Retinal pigment epithelial cell (primary cell): ENCODE measurements around the gene SEMA3F.

Source experiments
- DNase-seq: peaks from one replicate; pipeline ENCODE4 v3.0.0-alpha.2; 2010; ENCODE audit warnings: low read depth
- H3K4me3 ChIP-seq: 2 replicates; pipeline ENCODE4 v1.5.1; 2011; ENCODE audit warnings: mild to moderate bottlenecking, low read length, control low read depth, moderate library complexity
- TF ChIP-seq, protein P1 (sequence below): conservative IDR thresholded peaks from 2 replicates; pipeline ENCODE4 v1.5.1; 2011; ENCODE audit warnings: low read depth, low read length, control low read depth, inconsistent platforms

SEMA3F gene

DNA sequence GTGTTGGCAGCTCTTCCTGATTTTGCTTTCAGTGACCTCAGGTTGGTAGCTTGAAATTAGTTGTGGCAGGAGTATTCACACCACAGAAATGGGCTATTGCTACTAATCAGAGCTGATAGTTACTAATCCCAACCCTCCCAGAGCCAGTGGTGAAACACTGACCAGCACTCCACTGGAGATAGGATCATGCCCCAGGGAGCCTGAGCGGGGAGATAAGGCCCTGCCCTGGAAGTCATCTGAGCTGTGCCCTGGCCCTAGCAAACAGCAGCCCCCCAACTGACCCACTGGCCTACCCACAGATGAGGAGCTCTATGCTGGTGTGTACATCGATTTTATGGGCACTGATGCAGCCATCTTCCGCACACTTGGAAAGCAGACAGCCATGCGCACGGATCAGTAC is 26.9 kb downstream of the SEMA3F start:
- no peak for DNase-seq
- H3K4me3 ChIP-seq = no peak overlapping the region
- TF ChIP-seq, protein P1, sequence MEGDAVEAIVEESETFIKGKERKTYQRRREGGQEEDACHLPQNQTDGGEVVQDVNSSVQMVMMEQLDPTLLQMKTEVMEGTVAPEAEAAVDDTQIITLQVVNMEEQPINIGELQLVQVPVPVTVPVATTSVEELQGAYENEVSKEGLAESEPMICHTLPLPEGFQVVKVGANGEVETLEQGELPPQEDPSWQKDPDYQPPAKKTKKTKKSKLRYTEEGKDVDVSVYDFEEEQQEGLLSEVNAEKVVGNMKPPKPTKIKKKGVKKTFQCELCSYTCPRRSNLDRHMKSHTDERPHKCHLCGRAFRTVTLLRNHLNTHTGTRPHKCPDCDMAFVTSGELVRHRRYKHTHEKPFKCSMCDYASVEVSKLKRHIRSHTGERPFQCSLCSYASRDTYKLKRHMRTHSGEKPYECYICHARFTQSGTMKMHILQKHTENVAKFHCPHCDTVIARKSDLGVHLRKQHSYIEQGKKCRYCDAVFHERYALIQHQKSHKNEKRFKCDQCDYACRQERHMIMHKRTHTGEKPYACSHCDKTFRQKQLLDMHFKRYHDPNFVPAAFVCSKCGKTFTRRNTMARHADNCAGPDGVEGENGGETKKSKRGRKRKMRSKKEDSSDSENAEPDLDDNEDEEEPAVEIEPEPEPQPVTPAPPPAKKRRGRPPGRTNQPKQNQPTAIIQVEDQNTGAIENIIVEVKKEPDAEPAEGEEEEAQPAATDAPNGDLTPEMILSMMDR = no peak

DNA sequence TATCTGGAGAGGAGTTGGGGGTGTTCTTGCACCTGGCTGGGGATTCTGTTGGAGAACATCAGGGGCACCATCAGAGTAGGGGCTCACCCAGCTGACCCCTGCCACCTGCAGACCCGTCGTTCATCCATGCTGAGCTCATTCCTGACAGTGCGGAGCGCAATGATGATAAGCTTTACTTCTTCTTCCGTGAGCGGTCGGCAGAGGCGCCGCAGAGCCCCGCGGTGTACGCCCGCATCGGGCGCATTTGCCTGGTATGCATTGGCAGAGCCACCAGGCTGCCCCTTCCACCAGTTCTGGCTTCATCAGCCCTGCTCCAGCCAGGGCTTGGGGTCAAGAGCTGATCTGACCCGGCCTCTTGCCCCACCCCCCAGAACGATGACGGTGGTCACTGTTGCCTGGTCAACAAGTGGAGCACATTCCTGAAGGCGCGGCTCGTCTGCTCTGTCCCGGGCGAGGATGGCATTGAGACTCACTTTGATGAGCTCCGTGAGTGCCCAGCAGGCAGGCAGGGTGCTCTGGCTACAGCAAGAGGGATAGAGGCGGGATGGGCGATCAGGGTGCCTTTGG is 27.5 kb downstream of the SEMA3F start:
- no peak overlapping the region for H3K4me3 ChIP-seq
- no peak for DNase-seq
- TF ChIP-seq, protein P1 = no peak

DNA sequence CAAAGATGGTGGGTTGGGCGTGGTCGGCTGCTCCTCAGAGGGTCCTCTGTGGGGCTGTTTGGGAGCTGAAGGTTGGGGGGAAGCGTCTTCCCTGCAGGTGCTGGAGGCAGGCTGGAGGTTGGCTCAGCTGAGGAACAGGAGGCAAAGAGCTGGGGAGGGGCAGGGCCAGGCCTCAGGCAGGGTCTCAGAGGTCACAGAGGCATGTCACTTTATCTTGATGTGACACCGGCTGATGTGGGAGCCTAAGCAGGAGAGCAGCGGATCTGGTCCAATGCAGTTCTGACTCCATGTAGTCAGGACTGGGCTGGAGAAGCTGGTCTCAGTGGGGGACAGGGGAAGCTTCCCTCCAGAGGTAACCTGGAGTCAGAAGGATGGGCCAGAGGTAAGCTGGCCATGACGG is 28.6 kb downstream of the SEMA3F start:
- TF ChIP-seq, protein P1 = no peak

DNA sequence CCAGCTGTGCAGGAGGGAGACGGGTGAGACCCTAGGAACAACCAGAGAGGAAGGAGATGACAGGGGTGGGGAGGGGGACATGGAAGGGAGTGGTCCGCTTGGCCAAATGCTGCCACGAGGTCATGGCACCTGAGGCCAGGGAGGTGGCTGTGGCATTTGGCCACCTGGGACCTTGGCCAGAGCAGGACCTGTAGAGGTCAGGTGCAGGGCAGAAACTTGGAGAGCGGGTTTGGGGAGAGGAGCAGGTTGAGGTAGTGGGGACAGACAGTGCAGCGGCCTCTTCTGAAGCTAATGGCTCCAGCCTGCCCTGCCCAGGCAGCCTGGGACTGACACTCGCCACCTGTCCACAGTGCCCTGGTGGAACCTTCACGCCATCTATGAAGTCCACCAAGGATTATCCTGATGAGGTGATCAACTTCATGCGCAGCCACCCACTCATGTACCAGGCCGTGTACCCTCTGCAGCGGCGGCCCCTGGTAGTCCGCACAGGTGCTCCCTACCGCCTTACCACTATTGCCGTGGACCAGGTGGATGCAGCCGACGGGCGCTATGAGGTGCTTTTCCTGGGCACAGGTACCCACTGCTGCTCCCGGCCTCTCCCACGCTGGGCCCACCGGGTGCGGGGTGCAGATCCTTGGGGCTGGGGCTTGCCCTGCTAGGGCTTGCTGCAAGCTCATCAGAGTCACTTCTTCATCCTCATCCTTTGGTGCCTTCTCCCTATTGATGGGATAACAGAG is 29.3 kb downstream of the SEMA3F start:
- H3K4me3 ChIP-seq = no peak overlapping the region
- TF ChIP-seq, protein P1 = no peak

More for the DNA sequence above, 28.6 kb downstream of the SEMA3F start:
- H3K4me3 ChIP-seq = no peak overlapping the region
- DNase-seq = no peak

DNA sequence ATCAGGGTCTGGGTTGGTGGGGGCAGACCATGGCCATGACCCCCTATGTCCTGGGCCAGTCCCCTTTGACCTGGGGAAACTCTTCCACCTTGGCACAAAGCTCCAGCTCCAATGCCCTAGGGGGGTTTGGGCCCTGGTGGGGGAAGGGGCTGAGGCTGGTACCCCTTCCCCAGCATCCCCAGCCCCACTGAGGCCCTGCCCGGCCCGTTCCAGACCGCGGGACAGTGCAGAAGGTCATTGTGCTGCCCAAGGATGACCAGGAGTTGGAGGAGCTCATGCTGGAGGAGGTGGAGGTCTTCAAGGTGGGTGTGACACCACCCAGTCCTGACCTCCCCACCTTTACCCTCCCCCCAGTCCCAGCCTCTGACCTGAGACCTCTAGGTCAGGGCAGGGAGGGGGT is 30.1 kb downstream of the SEMA3F start:
- DNase-seq = no peak
- no peak overlapping the region for H3K4me3 ChIP-seq
- TF ChIP-seq, protein P1 = no peak

More for the DNA sequence above, 29.3 kb downstream of the SEMA3F start:
- DNase-seq = no peak

DNA sequence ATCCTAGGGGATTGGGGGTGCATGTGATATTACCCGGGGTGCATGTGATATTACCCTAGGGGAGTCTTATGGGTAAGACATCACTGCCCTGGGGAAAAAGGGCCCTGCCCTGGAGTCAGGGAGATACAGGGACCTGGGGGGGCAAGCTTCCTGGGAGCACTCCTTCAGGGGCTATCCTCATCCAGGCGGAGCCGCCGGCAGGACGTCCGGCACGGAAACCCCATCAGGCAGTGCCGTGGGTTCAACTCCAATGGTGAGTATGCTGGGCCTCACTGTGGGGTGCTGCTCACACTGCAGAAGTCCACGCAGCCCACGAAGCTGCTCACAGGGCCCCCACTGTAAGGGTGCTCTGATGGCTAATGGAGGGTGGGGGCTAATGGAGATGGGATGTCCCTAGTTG is 31.0 kb downstream of the SEMA3F start:
- no peak overlapping the region for H3K4me3 ChIP-seq
- TF ChIP-seq, protein P1 = no peak
- no peak for DNase-seq

DNA sequence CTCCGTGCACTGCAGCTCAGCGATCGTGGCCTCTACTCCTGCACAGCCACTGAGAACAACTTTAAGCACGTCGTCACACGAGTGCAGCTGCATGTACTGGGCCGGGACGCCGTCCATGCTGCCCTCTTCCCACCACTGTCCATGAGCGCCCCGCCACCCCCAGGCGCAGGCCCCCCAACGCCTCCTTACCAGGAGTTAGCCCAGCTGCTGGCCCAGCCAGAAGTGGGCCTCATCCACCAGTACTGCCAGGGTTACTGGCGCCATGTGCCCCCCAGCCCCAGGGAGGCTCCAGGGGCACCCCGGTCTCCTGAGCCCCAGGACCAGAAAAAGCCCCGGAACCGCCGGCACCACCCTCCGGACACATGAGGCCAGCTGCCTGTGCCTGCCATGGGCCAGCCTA is 32.6 kb downstream of the SEMA3F start:
- no peak overlapping the region for H3K4me3 ChIP-seq
- TF ChIP-seq, protein P1 = no peak
- no peak for DNase-seq
